Superior temporal gyrus (tissue), 1 donor: ENCODE measurements around the gene CADPS2.
"Not testable (repeated sequence)": the region's sequence is repeated elsewhere in the genome, so short reads cannot be mapped to it uniquely, and the experiment has no call there.

Source experiments
- DNase-seq: peaks from one replicate; pipeline ENCODE4 v3.0.0-alpha.2; 2016; ENCODE audit errors: extremely low spot score

CADPS2 gene

DNA sequence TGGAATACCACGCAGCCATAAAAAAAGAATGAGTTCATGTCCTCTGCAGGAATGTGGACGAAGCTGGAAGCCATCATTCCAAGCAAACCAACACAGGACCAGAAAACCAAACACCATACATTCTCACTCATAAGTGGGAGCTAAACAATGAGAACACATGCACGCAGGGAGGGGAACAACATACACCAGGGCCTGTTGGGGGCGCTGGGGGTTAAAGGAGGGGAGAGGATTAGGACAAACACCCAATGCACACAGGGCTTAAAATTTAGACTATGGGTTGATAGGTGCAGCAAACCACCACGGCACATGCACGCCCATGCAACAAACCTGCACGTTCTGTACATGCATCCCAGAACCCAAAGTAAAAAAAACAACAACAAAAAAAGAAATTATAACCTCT, 210.6 kb downstream of the CADPS2 start:
- no peak for DNase-seq

DNA sequence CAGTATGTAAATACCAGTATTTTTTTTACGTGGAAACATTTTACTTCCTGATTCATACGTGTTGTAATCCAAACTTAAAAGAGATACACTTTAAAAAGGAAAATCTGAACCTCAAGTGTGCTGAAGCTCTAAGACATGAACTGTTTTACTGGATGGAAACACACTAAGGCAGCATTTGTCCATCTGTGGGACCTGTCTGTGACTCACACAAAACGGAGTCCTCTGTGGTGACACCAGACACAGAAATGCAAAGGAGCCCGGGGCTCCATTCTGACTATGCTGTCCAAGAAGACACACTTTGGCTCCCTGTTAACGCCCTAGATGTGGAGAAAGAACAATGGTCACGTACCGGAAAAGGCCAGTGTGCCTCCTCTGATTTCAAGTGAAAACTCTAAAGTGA, 211.2 kb downstream of the CADPS2 start:
- DNase-seq: no peak

DNA sequence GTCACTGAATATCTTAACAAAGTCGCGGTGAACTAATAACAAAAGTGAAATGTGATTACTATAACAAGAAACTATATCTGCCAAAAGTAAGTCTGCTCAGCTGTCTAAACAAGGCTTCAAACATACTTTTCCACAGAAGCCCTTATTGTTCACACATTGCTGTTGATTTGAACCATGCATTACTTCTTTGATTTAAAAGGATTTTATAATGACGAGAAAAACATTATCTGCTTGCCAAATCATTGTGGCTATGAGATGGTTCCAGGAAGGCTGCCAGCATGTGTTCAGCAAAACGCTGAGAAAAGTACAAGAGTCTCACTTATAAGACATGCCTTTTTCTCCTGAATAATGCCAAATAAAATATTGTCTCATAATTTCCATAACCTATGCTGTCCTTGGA, 211.8 kb downstream of the CADPS2 start:
- peak; percentile 61 for DNase-seq

DNA sequence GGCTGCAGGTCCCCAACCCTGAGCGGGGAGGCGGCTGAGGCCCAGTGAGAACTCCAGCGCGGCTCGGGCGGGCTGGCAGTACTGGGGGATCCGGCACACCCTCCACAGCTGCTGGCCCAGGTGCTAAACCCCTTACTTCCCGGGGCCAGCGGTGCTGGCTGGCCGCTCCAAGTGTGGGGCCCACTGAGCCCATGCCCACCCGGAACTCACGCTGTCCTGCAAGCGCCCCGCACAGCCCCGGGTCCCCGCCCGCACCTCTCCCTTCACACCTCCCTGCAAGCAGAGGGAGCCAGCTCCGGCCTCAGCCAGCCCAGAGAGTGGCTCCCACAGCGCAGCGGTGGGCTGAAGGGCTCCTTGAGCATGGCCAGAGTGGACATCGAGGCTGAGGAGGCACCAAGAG, 212.3 kb downstream of the CADPS2 start:
- DNase-seq: no peak

DNA sequence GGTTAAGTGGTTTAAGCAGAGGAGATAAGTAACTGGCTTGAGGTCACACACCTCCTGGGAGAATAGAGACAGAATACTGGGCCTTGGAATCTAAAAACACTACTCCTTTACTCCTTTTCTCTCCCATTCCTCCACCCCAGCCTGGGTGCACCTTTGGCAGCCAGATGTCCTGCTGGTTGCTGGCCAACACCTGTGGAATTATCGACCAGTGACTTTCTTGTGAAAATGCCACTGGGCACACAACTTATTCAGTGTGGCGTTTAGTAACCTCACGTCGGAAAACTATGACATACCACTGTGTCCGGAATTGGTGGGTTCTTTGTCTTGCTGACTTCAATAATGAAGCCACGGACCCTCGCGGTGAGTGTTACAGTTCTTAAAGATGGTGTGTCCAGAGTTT, 213.7 kb downstream of the CADPS2 start:
- no peak for DNase-seq

DNA sequence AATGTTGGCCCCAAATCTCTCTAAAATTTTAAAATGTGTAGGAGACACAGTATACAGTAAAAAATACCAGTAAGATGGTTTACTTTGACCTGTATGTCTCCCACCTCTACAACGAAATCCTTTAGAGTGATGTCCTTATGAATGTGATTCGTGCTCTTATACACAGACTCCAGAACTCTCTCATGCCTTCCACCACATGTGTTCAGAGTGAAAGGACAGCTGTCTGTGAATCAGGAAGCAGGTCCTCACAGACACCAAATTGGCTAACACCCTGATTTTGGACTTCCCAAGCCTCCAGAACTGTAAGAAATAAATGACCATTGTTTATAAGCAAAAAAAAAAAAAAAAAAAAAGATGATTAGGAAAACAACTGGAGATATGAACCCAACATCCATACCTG, 222.5 kb downstream of the CADPS2 start:
- DNase-seq: no peak

DNA sequence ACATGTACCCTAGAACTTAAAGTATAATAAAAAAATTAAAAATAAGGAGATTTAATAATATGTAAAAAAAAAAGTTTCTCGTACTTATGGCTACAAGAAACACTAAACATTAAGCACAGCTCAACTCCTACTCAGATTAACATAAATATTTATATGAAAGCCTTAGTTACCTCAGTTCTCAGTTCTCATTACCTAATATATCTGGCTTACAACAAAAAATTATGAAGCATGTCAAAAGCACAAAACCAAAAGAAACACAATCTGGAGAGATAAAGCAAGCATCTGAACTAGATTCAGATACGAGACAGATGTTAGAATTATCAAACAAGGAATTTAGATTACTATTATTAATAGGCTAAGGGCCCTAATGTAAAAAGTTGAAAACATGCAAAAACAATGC, 227.4 kb downstream of the CADPS2 start:
- DNase-seq: no peak

DNA sequence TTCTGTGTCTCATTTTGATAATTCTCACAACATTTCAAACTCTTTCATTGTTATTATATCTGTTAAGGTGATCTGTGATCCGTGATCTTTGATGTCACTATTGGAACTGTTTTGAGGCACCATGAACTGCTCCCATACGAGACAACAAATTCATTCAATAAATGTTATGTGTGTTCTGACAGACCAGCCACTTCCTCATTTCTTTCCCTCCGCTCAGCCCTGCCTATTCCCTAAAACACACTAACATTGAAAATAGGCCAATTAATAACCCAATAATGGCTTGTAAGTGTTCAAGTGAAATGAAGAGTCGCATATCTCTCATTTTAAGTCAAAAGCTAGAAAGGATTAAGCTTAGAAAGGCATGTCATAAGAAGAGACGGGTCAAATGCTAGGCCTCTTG, 232.6 kb downstream of the CADPS2 start:
- no peak for DNase-seq

DNA sequence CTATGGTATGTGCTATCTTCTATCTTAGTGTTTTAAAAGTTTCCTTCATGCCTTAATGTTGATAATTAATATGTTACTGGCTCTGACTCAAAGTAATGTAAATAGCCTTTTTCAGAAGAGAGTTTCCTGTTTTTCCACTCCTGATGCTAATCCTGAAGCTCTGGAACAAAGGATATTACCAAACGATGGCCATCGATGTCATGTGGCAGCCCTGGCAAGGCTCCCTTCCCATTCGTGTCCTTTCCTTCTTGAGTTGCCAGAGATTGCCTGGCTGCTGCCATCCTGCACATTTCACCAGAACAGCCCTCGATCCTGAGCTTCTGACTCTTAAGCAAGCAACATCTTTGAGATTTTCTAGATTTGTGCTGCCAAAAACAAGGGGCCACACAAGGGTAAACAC, 233.4 kb downstream of the CADPS2 start:
- no peak for DNase-seq

DNA sequence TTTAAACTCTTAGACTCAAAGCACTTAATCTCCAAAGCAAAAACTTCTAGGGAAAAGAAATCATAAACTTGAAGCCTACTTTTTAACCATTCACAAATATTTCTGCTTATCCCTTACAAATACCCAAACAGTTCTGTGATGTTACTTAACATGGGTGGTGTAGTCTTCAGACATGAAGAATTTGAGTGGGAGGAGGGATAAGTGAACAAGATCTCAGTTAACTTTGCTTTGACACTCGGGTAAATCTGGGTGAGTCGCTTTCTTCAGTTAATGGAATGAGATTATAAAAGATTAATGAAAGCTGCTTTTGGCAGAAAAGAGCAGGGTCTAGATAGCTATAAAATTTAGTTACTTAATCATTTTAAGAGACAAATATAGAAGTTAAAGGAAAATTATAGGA, 234.8 kb downstream of the CADPS2 start:
- DNase-seq: no peak

DNA sequence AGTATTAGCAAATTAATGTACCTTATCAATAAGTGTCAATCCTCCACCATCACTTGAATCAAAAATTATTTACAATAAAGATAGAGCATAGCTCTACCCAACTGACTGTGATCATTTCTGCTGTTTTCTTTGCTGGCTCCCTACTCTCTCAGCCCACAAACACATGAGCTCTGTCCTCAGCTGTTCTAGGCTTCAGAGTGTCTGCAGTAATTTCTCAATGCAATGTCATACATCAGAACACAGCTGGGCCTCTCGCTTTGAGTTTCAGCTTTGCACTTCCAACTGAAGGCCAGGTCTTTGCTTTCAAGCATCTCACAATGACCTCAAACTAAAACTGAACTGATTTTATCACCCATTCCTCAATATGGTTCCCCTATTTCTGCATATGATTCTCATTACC, 243.0 kb downstream of the CADPS2 start:
- no peak for DNase-seq

DNA sequence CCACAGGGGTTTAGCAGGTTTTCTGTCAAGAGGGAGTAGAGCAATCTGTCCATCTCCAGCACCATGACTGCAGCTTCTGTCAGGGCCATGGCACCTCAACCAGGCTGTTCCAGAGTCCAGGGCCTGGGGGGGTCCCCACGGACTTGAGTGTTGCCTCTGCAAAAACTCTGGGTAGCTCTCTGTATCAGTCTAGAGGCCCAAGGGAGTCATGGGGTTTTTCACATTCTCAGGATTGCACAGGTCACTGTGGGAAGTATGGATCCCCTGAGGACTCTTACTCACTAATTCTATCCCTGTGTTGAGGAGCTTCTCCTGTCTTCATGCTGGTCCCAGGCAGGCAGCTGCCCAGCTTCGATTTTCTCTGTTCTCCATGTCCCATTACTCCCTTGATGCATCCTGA, 247.8 kb downstream of the CADPS2 start:
- DNase-seq: no peak

DNA sequence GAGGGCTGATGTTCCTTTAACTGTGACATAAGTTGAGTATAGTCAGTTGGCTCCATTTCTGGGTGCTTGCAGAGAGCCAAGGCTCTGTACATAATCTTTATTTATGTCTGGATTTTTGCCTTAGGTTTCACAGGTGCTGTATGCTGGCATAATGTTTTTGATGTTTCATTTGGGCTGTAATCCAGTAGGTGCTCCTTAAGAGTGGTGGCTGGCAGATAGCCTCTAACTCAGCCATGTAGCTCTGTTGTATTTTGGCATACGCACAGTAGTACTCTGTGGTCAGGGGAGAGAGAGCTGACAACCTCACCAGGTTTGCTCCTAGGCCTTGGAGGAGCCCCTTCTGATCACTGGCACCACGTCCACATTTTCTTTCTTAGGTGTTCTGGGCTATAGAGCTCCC, 248.5 kb downstream of the CADPS2 start:
- no peak for DNase-seq

DNA sequence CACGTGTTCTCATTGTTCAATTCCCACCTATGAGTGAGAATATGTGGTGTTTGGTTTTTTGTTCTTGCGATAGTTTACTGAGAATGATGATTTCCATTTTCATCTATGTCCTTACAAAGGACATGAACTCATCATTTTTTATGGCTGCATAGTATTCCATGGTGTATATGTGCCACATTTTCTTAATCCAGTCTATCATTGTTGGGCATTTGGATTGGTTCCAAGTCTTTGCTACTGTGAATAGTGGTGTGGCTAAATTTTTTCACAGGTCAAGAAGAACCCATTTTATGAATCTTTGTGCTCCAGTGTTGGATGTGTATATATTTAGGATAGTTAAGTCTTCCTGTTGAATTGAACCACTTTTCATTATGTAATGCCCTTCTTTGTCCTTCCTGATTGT, 250.8 kb downstream of the CADPS2 start:
- not testable (repeated sequence) for DNase-seq

DNA sequence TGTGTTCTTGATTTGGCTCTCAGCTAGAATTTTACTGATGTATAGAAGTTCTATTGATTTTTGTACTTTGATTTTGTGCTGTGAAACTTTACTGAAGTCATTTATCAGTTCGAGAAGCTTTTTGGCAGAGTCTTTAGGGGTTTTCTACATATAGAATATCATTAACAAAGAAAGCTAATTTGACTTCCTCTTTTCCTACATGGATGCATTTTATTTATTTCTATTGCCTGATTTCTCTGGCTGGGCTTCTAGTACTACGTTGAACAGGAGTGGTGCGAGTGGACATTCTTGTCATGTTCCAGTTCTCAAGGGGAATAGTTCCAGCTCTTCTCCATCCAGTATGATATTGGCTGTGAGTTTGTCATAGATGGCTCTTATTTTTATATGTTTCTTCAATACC, 252.8 kb downstream of the CADPS2 start:
- DNase-seq: no peak

DNA sequence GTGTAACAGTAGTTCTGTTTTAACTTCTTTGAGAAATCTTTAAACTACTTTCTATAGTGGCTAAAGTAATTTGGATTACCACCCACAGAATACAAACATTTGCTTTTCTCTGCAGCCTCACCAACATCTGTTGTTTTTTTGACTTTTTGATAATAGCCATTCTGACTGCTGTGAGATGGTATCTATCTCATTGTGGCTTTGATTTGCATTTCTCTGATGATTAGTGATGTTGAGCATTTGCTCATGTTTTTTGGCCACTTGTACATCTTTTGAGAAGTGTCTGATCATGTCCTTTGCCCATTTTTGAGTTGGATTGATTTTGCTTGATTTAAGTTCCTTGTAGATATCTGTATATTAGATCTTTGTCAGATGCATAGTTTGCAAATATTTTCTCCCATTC, 254.0 kb downstream of the CADPS2 start:
- DNase-seq: no peak

DNA sequence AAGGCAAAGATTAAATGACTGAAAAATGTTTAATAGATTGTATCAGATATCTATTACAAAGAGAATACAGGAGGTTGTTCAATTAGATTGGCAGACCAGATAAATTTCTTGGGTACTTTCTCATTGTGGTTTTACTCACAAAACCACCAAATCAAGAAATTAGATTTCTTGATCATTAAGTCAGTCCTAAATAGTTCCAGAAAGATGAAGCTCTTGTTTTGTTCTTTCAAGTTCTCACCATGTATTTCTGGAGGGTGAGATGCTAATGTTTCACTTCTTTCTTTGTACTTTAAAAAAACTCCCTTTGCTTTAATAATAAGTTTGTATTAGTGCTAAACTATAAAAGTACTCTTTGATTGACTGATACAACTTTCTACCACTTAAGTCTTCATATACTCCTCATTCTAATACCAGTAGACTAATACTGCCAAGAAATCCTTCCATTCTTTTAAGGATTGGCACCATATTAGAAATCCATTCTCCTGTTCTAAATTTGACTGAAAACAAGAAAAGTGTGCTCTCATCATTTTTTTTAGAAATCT, 256.8 kb downstream of the CADPS2 start:
- DNase-seq: no peak

DNA sequence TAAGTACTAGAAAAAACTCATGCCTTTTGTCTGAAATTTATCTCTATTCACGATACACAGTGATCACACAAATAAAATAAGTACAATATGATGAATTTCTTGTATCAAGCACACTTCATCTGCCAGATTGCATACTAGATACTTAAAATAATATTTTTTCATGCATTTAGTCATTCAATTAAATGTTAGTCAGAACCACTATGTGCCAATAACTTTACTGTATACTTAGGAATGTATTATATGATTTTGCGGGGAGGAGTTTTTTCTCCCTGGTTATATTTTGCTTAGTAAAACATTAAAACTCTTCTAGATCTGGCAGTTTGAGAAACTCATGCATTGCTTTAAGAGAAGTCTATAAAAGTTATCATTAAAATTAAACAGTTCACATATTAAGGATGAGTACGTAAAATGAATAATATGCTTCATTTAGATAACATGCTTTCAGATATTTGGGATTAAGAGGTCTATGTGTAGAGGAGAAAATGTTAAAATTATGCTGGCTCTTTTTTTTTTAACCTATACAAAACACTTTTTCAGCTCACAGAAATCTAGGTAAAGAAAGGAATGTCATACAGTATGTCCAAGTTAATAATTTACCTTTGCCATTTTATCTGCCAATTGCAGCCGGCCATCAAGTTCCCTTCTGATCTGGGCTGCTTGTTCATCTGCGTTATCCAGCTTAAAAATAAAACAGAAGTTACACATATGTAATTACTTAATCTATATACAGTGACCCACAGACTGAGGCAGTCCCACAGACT, 257.4 kb downstream of the CADPS2 start:
- DNase-seq: no peak

DNA sequence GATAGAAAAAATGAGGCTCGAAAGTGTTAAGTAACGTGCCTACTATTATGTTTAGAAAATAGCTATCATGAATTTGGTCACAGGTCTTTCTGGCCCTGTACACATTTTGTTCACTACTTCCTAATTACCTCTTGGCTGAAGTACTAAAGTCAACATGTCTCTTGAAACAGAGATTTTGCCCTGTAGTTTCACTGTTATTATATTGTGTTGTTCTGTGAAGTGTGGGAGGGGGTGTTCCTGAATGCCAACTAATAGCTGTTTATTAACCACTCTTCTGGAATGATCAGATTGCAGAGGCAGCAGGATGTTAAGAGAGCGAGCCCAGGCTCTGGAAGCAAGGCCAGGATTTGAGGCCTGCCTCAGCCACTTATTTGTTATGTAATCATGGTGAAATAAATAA, 259.5 kb downstream of the CADPS2 start:
- DNase-seq: no peak

DNA sequence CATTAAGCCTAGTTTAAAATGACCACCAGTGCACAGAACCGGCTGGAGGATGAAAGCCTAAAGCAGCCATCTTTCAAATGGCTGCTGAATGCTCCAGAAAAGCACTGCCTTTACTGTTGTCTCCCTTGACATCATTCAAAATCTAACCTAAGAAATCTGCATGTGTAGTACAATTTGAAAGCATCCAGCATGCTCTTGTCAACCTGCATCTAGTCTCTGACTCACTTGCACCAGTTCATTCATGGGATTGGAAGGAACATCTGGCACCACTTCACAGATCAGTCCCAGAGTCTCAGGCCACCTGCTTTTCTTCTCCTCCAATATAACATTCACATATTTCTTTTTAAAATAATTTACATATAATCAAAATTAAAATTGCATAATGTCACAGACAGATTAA, 263.6 kb downstream of the CADPS2 start:
- no peak for DNase-seq

DNA sequence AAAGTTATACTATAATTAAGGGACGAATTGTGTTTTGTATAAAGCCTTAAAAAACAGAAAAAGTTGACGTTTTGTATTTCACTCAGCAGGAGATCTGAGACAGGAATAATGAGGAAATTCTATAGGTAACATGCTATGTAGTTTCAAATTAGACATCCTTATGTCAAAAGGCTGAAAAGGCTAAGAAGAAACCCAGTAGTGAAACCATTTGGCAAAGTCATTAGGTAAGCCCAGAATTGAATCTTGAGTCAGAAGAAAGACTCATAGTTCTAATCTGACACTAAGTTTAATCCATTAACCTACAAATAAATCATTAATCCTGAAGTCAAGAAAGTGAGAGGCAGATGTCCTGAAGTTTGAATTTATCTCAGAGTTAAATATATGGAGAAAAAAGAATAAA, 266.6 kb downstream of the CADPS2 start:
- DNase-seq: no peak

DNA sequence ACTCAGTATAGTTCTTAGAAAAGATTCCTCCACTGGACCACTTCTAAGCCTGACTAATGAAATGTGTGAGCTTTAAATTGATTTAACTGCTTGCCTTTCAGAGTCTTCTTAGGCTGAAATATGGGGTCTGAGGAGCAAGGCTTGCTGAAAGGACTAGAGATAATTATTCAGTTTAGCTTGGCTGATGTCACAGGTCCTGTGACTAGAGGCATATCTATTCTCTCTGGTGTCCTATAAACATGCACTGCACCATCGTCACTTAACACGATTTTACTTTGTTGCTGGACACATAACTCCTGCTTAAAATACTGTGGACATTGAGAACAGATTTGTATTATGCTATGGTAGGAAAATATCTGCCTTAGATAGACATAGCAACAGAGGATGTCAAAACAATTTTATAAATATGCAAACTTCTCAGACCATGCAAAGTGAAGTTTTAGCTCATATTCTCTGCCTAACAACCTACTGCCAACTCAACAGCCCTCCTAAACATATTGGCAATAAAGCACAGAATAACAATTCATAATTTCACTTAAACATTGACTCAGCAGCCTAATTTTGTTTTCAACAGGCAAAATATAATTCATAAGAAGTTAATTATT, 267.6 kb downstream of the CADPS2 start:
- DNase-seq: no peak

DNA sequence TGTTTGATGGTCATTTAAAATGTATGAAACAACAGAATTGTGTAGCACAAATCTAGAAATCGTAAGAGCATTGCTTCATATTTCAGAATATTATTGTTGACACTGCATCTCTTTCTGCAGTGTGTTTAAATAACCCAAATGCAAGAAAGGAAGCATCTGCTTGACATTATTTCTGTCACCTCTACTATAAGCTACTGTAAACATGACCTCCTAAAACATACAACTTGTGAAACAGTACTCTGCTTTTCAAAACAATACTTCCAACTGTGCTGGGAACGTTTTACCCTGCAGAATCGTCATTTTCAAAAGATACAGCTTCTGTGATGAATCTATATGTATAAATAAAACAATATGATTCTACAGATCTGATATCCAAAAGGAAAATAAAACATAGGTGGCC, 269.3 kb downstream of the CADPS2 start:
- no peak for DNase-seq

DNA sequence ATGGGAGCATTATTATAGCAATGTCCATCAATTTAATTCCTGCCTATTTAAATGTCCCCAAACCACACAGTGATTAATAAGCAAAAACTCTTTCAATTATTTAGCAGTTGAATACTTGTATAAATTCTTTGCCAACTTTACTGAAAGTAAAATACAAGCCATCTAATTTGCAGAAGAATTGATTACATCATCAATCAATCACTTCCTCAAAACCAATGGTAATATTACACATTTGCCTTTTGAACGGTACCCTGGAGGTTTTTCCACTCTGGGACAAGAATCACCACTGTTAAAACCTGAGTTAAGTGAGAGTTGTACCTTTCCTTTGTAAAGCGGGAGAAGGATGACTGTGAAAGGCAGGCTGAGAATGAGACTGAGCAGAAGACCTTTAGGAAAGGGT, 280.3 kb downstream of the CADPS2 start:
- DNase-seq: no peak
